Mucosa of stomach (tissue), 1 donor: ENCODE data around the gene ABHD17B.

Source experiments
- H3K27me3 ChIP-seq: one replicate; pipeline ENCODE4 v1.7.0; 2013; ENCODE audit warnings: mild to moderate bottlenecking, low read length; ENCODE audit not compliant: control insufficient read depth, insufficient read depth
- H3K36me3 ChIP-seq: one replicate; pipeline ENCODE4 v1.7.0; 2013; ENCODE audit warnings: low read length; ENCODE audit not compliant: control insufficient read depth, insufficient read depth
- H3K4me1 ChIP-seq: one replicate; pipeline ENCODE4 v1.7.0; 2013; ENCODE audit warnings: mild to moderate bottlenecking, low read length; ENCODE audit not compliant: control insufficient read depth, insufficient read depth
- H3K4me3 ChIP-seq: one replicate; pipeline ENCODE4 v1.7.0; 2013; ENCODE audit warnings: low read length
- H3K9ac ChIP-seq: one replicate; pipeline ENCODE4 v1.7.0; 2013; ENCODE audit warnings: mild to moderate bottlenecking, low read length, moderate library complexity
- H3K9me3 ChIP-seq: one replicate; pipeline ENCODE4 v1.7.0; 2013; ENCODE audit warnings: mild to moderate bottlenecking, low read length, moderate library complexity; ENCODE audit not compliant: control insufficient read depth
- donor health status: Pancreatic carcinoma.

ABHD17B gene

DNA sequence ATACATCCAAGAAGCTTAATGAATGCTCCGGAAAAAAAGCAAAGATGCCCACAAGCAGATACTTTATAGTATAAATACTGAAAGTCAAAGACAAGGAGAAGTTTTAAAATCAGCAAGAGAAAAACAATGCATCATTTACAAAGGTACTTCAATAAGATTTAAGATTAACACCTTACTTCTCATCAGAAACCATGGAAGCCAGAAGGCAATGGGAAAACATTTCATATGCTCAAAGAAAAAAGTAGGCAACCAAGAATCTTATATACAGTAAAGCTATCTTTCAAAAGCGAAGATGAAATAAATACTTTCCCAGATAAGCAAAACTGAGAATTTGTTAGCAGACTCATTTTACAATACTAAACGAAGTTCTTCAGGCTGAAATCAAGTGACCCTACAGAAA lies 51.1 kb downstream of the ABHD17B start:
- Histone ChIP-seq H3K9ac (no peak overlapping the region), H3K36me3 (no peaks in the 10 kb centered on the region), H3K4me1 (no peaks in the 10 kb centered on the region), H3K9me3 (no peaks in the 10 kb centered on the region), H3K27me3 (no peaks in the 10 kb centered on the region), H3K4me3 (no peak overlapping the region)

DNA sequence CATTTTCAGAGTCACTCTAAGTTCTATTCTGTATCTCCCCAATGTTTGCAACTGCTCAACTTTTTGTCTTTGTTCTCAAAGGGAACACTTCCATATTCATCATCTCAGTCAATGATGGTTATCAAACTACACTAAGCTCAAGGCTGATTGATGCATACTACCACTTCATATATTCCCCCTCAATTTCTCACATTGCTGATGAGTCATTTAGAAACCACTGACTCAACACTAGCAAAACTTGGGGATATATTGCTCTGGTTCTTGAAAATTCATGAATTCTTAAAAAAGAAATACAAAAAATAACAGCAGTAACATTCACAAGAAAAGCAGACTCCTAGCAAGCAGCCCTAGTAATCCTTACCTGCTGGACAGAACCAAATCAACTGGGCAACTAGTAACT lies 52.2 kb downstream of the ABHD17B start:
- H3K27me3 ChIP-seq, result no peaks in the 10 kb centered on the region
- H3K4me3 ChIP-seq, result no peak overlapping the region
- no peak overlapping the region for H3K9ac ChIP-seq
- H3K36me3 ChIP-seq, result no peaks in the 10 kb centered on the region
- H3K4me1 ChIP-seq, result no peaks in the 10 kb centered on the region
- no peaks in the 10 kb centered on the region for H3K9me3 ChIP-seq

DNA sequence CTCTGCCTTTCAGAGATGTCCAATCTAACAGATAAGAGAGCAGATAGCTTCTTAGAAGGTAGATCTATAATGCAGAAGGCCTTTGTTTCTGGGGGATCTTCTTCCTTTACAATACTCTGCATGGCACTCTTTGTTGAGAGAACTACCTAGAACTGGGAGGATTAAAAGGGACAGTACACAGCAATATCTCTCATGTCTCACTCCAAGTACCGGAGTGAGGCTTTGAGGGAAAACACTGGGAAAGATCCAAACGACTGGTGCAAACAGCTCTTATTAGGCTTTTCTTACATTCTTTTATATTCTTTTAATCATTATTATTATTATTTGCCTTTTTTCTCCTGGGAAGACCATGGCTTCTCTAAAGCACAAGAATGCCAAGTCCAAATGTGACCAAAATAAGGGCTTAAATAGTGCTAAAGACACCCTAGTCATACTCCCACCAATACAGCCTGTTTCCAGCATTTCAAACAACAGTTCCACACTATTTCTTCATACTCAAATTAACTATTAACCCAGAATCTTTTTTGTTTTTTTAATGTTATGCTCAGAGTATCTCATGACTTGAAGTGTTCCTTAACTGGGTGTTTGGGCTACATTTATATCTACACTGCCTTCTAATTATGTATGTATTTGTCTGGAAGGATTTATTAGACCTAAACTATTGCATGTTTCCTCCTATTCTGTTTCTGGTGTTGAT lies 52.7 kb downstream of the ABHD17B start:
- no peaks in the 10 kb centered on the region for H3K27me3 ChIP-seq
- no peaks in the 10 kb centered on the region for H3K36me3 ChIP-seq
- H3K9ac ChIP-seq, result no peak overlapping the region
- no peaks in the 10 kb centered on the region for H3K9me3 ChIP-seq
- H3K4me3 ChIP-seq, result no peak overlapping the region
- no peaks in the 10 kb centered on the region for H3K4me1 ChIP-seq

- Histone ChIP-seq H3K9me3 (no peaks in the 10 kb centered on the region), H3K9ac (no peak overlapping the region), H3K4me1 (no peaks in the 10 kb centered on the region), H3K27me3 (no peaks in the 10 kb centered on the region), H3K4me3 (no peak overlapping the region), H3K36me3 (no peaks in the 10 kb centered on the region)
These were observed 53.8 kb downstream of the ABHD17B start for GRCh38 chr9:71857159-71857558.

DNA sequence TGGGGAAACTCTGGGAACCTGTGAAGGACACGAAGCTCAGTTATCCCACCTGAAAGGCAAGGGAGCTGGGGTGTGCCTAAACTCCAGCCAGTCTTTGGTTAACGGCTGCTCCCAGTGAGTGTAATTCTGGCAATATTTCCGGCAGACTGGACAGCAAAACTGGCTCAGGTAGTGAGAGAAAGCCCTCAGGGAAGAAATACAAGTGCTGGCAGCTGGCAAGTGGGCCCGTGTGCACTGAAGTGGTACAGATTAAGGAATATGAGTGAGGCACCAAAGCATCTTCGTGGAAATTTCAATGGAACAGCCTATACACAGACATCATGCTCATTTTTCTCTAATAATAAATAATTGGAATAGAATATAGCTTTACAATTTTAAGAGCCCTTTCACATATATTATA lies 56.2 kb downstream of the ABHD17B start:
- no peaks in the 10 kb centered on the region for H3K9me3 ChIP-seq
- no peaks in the 10 kb centered on the region for H3K27me3 ChIP-seq
- H3K9ac ChIP-seq, result no peak overlapping the region
- H3K36me3 ChIP-seq, result no peaks in the 10 kb centered on the region
- H3K4me1 ChIP-seq, result no peaks in the 10 kb centered on the region
- no peak overlapping the region for H3K4me3 ChIP-seq

- Histone ChIP-seq H3K4me1 (no peaks in the 10 kb centered on the region), H3K9me3 (no peaks in the 10 kb centered on the region), H3K4me3 (no peak overlapping the region), H3K27me3 (no peaks in the 10 kb centered on the region), H3K9ac (no peak overlapping the region), H3K36me3 (no peaks in the 10 kb centered on the region)
These were observed 57.9 kb downstream of the ABHD17B start for GRCh38 chr9:71853084-71853483.

GRCh38 chr9:71850996-71851395 lies 60.0 kb downstream of the ABHD17B start:
- Histone ChIP-seq H3K9ac (no peak overlapping the region), H3K4me1 (no peaks in the 10 kb centered on the region), H3K4me3 (no peak overlapping the region), H3K9me3 (no peaks in the 10 kb centered on the region), H3K27me3 (no peaks in the 10 kb centered on the region), H3K36me3 (no peaks in the 10 kb centered on the region)

GRCh38 chr9:71847892-71848291 lies 63.1 kb downstream of the ABHD17B start:
- no peak overlapping the region for H3K9ac ChIP-seq
- H3K4me1 ChIP-seq, result no peaks in the 10 kb centered on the region
- H3K27me3 ChIP-seq, result no peaks in the 10 kb centered on the region
- H3K4me3 ChIP-seq, result no peak overlapping the region
- no peaks in the 10 kb centered on the region for H3K36me3 ChIP-seq
- H3K9me3 ChIP-seq, result no peaks in the 10 kb centered on the region

DNA sequence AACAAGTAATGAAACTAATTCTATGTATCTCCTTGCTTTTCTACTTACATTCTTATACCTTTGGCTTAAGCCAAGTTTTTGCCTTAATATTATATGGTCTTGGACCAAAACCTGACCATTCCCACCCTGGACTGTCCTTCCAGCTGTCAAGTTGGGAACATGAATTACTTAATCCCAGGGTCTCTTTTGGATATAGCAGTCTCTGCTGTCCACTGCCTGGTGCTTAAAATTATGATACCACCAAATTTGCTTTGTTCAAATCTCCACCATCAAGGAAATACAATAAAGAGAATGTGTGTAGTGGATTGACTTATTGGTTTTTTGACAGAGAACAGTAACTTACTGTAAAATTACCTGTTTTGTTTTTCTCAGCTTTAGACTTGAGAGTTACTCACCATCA lies 66.2 kb downstream of the ABHD17B start:
- Histone ChIP-seq H3K4me3 (no peak overlapping the region), H3K27me3 (no peaks in the 10 kb centered on the region), H3K36me3 (no peaks in the 10 kb centered on the region), H3K9ac (no peak overlapping the region), H3K9me3 (no peaks in the 10 kb centered on the region), H3K4me1 (no peaks in the 10 kb centered on the region)

- Histone ChIP-seq H3K9me3 (no peaks in the 10 kb centered on the region), H3K4me3 (no peak overlapping the region), H3K27me3 (no peaks in the 10 kb centered on the region), H3K9ac (no peak overlapping the region), H3K4me1 (no peaks in the 10 kb centered on the region), H3K36me3 (no peaks in the 10 kb centered on the region)
These were observed 71.3 kb downstream of the ABHD17B start for GRCh38 chr9:71839668-71840067.

GRCh38 chr9:71835596-71835995 lies 75.4 kb downstream of the ABHD17B start:
- H3K4me1 ChIP-seq, result no peaks in the 10 kb centered on the region
- no peaks in the 10 kb centered on the region for H3K36me3 ChIP-seq
- H3K27me3 ChIP-seq, result no peaks in the 10 kb centered on the region
- H3K4me3 ChIP-seq, result no peak overlapping the region
- H3K9me3 ChIP-seq, result peaks cover 4% of the 10 kb centered on the region
- H3K9ac ChIP-seq, result no peak overlapping the region

- no peaks in the 10 kb centered on the region for H3K27me3 ChIP-seq
- H3K9ac ChIP-seq, result no peak overlapping the region
- H3K36me3 ChIP-seq, result no peaks in the 10 kb centered on the region
- no peaks in the 10 kb centered on the region for H3K4me1 ChIP-seq
- peaks cover 4% of the 10 kb centered on the region for H3K9me3 ChIP-seq
- H3K4me3 ChIP-seq, result no peak overlapping the region
These were observed 80.1 kb downstream of the ABHD17B start for GRCh38 chr9:71830929-71831328.

DNA sequence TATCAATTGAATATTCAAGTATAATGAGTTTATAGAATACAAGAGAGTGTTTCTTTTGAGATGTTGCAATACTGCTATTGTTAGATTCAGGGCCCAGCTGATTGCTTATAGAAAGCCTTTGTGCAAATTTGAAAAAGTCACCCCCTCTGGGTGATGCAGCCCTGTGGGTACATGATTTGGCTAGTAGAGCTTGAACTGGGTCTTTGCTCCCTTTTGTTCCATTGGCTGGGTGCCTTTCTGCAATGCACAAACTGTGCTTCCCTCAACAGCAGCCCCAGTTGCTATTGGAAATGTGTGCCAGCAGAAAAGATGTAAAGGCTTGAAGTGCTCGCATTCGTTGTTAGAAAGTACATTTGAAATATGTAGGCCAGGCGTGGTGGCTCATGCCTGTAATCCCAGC lies 80.8 kb downstream of the ABHD17B start:
- peaks cover 4% of the 10 kb centered on the region for H3K9me3 ChIP-seq

More for the DNA sequence above, 80.8 kb downstream of the ABHD17B start:
- H3K27me3 ChIP-seq, result no peaks in the 10 kb centered on the region
- H3K36me3 ChIP-seq, result no peaks in the 10 kb centered on the region
- no peak overlapping the region for H3K9ac ChIP-seq
- no peak overlapping the region for H3K4me3 ChIP-seq
- no peaks in the 10 kb centered on the region for H3K4me1 ChIP-seq
